GM21717 (cell line): ENCODE results near the gene PPM1M.

Experiments used
- ATAC-seq: cut with Tn5 transposase; IDR thresholded peaks from one replicate; pipeline ENCODE4 v1.9.1; 2021; ENCODE audit warnings: mild to moderate bottlenecking, moderate library complexity; ENCODE audit not compliant: unreplicated experiment

The PPM1M gene

GRCh38 chr3:52245322-52246263, at the start of gene PPM1M:
TSS of gene PPM1M (plus strand) at chr3:52245759. CDS start at chr3:52245825, 66 bp downstream.
- ATAC-seq: peak; percentile 24

GRCh38 chr3:52195823-52196331, 49.7 kb upstream of the PPM1M start:
- no peak for ATAC-seq

GRCh38 chr3:52196977-52197376, 48.6 kb upstream of the PPM1M start:
- no peak for ATAC-seq

GRCh38 chr3:52197499-52197841, 48.1 kb upstream of the PPM1M start:
- ATAC-seq: no peak

GRCh38 chr3:52197842-52198625, 47.5 kb upstream of the PPM1M start, which contains the start of gene ALAS1:
TSS of gene ALAS1 (plus strand) at chr3:52198160. CDS start at chr3:52199242, 1,082 bp downstream.
- ATAC-seq: peak; percentile 60

GRCh38 chr3:52198643-52199608, 46.6 kb upstream of the PPM1M start:
- no peak for ATAC-seq

GRCh38 chr3:52200981-52201679, 44.4 kb upstream of the PPM1M start:
- ATAC-seq: no peak

- ATAC-seq: no peak
These were observed 43.0 kb upstream of the PPM1M start for GRCh38 chr3:52202384-52203077.

GRCh38 chr3:52203701-52204100, 41.9 kb upstream of the PPM1M start:
- no peak for ATAC-seq

GRCh38 chr3:52204337-52205073, 41.1 kb upstream of the PPM1M start:
- no peak for ATAC-seq

GRCh38 chr3:52205727-52206372, 39.7 kb upstream of the PPM1M start:
- no peak for ATAC-seq

- no peak for ATAC-seq
These were observed 37.0 kb upstream of the PPM1M start for GRCh38 chr3:52208556-52208955.

GRCh38 chr3:52210037-52210436, 35.5 kb upstream of the PPM1M start:
- ATAC-seq: no peak

- ATAC-seq: no peak
These were observed 35.0 kb upstream of the PPM1M start for GRCh38 chr3:52210550-52211046.

GRCh38 chr3:52211268-52211891, 34.2 kb upstream of the PPM1M start:
- no peak for ATAC-seq

GRCh38 chr3:52213005-52213404, 32.6 kb upstream of the PPM1M start:
- ATAC-seq: no peak

- ATAC-seq: no peak
These were observed 31.7 kb upstream of the PPM1M start for GRCh38 chr3:52213901-52214300.
